K562 (cell line): ENCODE measurements around the gene COASY. TPM values are rescaled to one million over a fixed set of nuclear protein-coding genes. Genes with fewer than 3 reads are reported as not detected.

ENCODE experiments used
- CAMTA2 ChIP-seq: fragments of 250-450 bp; sonication (Bioruptor Pico); conservative IDR thresholded peaks from 2 replicates; pipeline ENCODE4 v1.5.1; 2022
- FOSL1 ChIP-seq: fragments of 200-800 bp; sonication (Bioruptor generic); conservative IDR thresholded peaks from 2 replicates; pipeline ENCODE4 v1.6.1; 2016; ENCODE audit warnings: missing genetic modification characterization, missing compliant biosample characterization
- HDAC3 ChIP-seq: fragments of 450-650 bp; IDR thresholded peaks from 2 replicates; pipeline ENCODE4 v1.6.1; 2018; ENCODE audit warnings: borderline replicate concordance, mild to moderate bottlenecking, moderate library complexity; ENCODE audit not compliant: partially characterized antibody
- SMAD3 ChIP-seq: fragments of 450-650 bp; formaldehyde crosslinking; conservative IDR thresholded peaks from 2 replicates; pipeline ENCODE4 v1.4.0; 2020; ENCODE audit warnings: mild to moderate bottlenecking
- SREBF1 ChIP-seq: fragments of 150-350 bp; IDR thresholded peaks from 2 replicates; pipeline ENCODE4 v1.6.1; 2014; ENCODE audit warnings: antibody characterized with exemption, low read depth, low read length, borderline replicate concordance
- TGIF2 ChIP-seq: sonication (generic); formaldehyde crosslinking; IDR thresholded peaks from 2 replicates; pipeline ENCODE4 v1.8.1; 2022; ENCODE audit warnings: mild to moderate bottlenecking, missing genetic modification reagents, moderate library complexity
- U2AF2 ChIP-seq: fragments of 200-400 bp; formaldehyde crosslinking; optimal IDR thresholded peaks from 2 replicates; pipeline ENCODE3; 2017; ENCODE audit warnings: low read depth, mild to moderate bottlenecking, low read length
- ZBTB7A ChIP-seq: IDR thresholded peaks from 2 replicates; pipeline ENCODE4 v1.6.1; 2011; ENCODE audit warnings: low read depth, mild to moderate bottlenecking, low read length, moderate library complexity, borderline replicate concordance; ENCODE audit not compliant: control insufficient read depth
- ZNF830 ChIP-seq: fragments of 250-450 bp; sonication (Bioruptor Pico); IDR thresholded peaks from 2 replicates; pipeline ENCODE4 v1.5.0; 2021; ENCODE audit warnings: mild to moderate bottlenecking
- polyA plus RNA-seq, 8 experiments: library from polyadenylated mRNA; depleted of rRNA in 4 of 8; stranded (reverse) in 5 of 8; unstranded in 3 of 8; fragments of >200 nt; fragmentation: Nextera tagmentation in 2 of 8; fragmentation: Illumina TruSeq in 1 of 8; extraction: Ambion mirVana in 2 of 8; extraction: Trizol in 1 of 8; gene quantifications; 2 replicates each; pipeline versions ENCODE4 v1.2.1 to v1.2.3, GENCODE V29; 2011 to 2014; ENCODE audit warnings: inconsistent platforms in 1 of 8, missing spikeins in 1 of 8
- total RNA-seq, 7 experiments: library from RNA; depleted of rRNA in 6 of 7; stranded (reverse); fragments of >200 nt in 6 of 7; fragmentation: Illumina TruSeq in 2 of 7; extraction: Trizol in 2 of 7; gene quantifications; 2 replicates each; pipeline versions ENCODE4 v1.2.1 to v1.2.3, GENCODE V29; 2011 to 2021; ENCODE audit warnings: low replicate concordance in 1 of 7
- TF ChIP-seq, protein P1 (sequence below): fragments of 200-800 bp; sonication (Bioruptor generic); IDR thresholded peaks from 2 replicates; pipeline ENCODE4 v1.6.1; 2016; ENCODE audit warnings: missing genetic modification characterization, missing compliant biosample characterization
- TF ChIP-seq, protein P2 (sequence below): fragments of 150-350 bp; conservative IDR thresholded peaks from 2 replicates; pipeline ENCODE4 v1.6.1; 2014; ENCODE audit warnings: low read length
- TF ChIP-seq, protein P3 (sequence below): sonication (generic); formaldehyde crosslinking; IDR thresholded peaks from 2 replicates; pipeline ENCODE4 v1.9.0; 2022; ENCODE audit warnings: mild to moderate bottlenecking, missing genetic modification reagents
- TF ChIP-seq, protein P4 (sequence below): sonication (generic); formaldehyde crosslinking; IDR thresholded peaks from 2 replicates; pipeline ENCODE4 v1.8.0; 2022; ENCODE audit warnings: mild to moderate bottlenecking, missing genetic modification reagents

COASY gene
- total and polyA plus RNA-seq, 9 of the 15 experiments (the other 6 are each of a cell fraction or from before 2014, with no cell fraction given): 25.4 to 175 (median 62.3) TPM

DNA sequence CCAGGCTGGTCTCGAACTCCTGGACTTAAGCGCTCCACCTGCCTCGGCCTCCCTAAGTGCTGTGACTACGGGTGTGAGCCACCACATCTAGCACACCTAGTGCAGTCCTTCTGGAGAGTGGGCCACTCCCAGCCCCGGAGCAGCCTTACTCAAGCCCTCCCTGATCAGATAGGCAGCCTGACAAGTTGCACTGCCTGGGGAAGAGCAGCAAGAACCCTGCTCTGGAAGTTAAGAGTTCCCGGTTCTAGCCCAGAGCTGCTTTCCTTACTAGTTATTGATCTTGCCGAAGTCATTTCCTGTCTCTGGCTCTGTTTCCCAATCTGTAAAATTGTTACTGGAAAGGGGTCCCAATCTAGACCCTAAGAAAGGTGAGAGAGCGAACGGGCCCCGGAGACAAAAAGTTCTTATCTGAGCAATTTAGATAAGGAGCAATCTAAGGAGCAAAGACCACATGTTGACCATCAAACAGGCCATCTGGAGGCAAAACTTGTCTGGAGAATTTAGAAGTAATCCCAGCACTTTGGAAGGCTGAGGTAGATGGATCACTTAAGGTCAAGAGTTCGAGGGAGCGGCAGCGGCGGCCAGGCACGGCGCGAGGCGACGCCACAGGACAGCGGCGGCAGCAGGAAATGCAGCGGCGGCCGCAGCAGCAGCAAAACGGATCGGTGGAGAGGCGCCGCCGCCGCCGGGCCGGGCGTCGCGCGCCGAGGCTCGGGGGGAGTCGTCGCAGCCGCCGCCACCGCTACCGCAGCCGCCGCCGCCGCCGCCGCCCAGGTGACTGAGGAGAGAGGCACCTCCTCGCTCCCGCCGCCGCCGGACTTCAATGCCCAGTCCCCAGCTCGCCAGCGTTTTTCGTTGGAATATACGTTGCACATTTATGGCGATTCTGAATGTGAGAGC lies 30.2 kb upstream of the COASY start (continued):
- TF ChIP-seq, protein P1, sequence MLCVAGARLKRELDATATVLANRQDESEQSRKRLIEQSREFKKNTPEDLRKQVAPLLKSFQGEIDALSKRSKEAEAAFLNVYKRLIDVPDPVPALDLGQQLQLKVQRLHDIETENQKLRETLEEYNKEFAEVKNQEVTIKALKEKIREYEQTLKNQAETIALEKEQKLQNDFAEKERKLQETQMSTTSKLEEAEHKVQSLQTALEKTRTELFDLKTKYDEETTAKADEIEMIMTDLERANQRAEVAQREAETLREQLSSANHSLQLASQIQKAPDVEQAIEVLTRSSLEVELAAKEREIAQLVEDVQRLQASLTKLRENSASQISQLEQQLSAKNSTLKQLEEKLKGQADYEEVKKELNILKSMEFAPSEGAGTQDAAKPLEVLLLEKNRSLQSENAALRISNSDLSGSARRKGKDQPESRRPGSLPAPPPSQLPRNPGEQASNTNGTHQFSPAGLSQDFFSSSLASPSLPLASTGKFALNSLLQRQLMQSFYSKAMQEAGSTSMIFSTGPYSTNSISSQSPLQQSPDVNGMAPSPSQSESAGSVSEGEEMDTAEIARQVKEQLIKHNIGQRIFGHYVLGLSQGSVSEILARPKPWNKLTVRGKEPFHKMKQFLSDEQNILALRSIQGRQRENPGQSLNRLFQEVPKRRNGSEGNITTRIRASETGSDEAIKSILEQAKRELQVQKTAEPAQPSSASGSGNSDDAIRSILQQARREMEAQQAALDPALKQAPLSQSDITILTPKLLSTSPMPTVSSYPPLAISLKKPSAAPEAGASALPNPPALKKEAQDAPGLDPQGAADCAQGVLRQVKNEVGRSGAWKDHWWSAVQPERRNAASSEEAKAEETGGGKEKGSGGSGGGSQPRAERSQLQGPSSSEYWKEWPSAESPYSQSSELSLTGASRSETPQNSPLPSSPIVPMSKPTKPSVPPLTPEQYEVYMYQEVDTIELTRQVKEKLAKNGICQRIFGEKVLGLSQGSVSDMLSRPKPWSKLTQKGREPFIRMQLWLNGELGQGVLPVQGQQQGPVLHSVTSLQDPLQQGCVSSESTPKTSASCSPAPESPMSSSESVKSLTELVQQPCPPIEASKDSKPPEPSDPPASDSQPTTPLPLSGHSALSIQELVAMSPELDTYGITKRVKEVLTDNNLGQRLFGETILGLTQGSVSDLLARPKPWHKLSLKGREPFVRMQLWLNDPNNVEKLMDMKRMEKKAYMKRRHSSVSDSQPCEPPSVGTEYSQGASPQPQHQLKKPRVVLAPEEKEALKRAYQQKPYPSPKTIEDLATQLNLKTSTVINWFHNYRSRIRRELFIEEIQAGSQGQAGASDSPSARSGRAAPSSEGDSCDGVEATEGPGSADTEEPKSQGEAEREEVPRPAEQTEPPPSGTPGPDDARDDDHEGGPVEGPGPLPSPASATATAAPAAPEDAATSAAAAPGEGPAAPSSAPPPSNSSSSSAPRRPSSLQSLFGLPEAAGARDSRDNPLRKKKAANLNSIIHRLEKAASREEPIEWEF (CRISPR knock-in tag): no peak
- TF ChIP-seq TGIF2 (CRISPR knock-in tag): no peak
- TF ChIP-seq, protein P2, sequence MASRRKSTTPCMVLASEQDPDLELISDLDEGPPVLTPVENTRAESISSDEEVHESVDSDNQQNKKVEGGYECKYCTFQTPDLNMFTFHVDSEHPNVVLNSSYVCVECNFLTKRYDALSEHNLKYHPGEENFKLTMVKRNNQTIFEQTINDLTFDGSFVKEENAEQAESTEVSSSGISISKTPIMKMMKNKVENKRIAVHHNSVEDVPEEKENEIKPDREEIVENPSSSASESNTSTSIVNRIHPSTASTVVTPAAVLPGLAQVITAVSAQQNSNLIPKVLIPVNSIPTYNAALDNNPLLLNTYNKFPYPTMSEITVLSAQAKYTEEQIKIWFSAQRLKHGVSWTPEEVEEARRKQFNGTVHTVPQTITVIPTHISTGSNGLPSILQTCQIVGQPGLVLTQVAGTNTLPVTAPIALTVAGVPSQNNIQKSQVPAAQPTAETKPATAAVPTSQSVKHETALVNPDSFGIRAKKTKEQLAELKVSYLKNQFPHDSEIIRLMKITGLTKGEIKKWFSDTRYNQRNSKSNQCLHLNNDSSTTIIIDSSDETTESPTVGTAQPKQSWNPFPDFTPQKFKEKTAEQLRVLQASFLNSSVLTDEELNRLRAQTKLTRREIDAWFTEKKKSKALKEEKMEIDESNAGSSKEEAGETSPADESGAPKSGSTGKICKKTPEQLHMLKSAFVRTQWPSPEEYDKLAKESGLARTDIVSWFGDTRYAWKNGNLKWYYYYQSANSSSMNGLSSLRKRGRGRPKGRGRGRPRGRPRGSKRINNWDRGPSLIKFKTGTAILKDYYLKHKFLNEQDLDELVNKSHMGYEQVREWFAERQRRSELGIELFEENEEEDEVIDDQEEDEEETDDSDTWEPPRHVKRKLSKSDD: no peak
- peak; percentile 40 for TF ChIP-seq FOSL1 (tag)
- no peak for TF ChIP-seq SREBF1
- TF ChIP-seq, protein P3, sequence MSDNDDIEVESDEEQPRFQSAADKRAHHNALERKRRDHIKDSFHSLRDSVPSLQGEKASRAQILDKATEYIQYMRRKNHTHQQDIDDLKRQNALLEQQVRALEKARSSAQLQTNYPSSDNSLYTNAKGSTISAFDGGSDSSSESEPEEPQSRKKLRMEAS: 0 out of 2 replicates have a peak, but pooled peaks have one; percentile 19
- TF ChIP-seq CAMTA2 (CRISPR knock-in tag): no peak
- TF ChIP-seq HDAC3: peak; percentile 43
- TF ChIP-seq U2AF2: no peak
- TF ChIP-seq, protein P4, sequence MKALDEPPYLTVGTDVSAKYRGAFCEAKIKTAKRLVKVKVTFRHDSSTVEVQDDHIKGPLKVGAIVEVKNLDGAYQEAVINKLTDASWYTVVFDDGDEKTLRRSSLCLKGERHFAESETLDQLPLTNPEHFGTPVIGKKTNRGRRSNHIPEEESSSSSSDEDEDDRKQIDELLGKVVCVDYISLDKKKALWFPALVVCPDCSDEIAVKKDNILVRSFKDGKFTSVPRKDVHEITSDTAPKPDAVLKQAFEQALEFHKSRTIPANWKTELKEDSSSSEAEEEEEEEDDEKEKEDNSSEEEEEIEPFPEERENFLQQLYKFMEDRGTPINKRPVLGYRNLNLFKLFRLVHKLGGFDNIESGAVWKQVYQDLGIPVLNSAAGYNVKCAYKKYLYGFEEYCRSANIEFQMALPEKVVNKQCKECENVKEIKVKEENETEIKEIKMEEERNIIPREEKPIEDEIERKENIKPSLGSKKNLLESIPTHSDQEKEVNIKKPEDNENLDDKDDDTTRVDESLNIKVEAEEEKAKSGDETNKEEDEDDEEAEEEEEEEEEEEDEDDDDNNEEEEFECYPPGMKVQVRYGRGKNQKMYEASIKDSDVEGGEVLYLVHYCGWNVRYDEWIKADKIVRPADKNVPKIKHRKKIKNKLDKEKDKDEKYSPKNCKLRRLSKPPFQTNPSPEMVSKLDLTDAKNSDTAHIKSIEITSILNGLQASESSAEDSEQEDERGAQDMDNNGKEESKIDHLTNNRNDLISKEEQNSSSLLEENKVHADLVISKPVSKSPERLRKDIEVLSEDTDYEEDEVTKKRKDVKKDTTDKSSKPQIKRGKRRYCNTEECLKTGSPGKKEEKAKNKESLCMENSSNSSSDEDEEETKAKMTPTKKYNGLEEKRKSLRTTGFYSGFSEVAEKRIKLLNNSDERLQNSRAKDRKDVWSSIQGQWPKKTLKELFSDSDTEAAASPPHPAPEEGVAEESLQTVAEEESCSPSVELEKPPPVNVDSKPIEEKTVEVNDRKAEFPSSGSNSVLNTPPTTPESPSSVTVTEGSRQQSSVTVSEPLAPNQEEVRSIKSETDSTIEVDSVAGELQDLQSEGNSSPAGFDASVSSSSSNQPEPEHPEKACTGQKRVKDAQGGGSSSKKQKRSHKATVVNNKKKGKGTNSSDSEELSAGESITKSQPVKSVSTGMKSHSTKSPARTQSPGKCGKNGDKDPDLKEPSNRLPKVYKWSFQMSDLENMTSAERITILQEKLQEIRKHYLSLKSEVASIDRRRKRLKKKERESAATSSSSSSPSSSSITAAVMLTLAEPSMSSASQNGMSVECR (CRISPR knock-in tag): 0 out of 2 replicates have a peak, but pooled peaks have one; percentile 48
- peak; percentile 38; the same call in 1 of the 2 replicates for TF ChIP-seq ZBTB7A
- TF ChIP-seq SMAD3: no peak
- TF ChIP-seq ZNF830 (CRISPR knock-in tag): no peak
